ENCODE measurements around the gene SNX3.
"Not testable (repeated sequence)": the region's sequence is repeated elsewhere in the genome, so short reads cannot be mapped to it uniquely, and the experiment has no call there.

SNX3 gene

GRCh38 chr6:108260126-108260808 lies 573 bp downstream of the SNX3 start:
- DNase-seq, result peak in 1 of 2 experiments; percentile 1

GRCh38 chr6:108254433-108255410 lies 6.1 kb downstream of the SNX3 start:
- DNase-seq, result no peak

- DNase-seq, result no peak
Observed at GRCh38 chr6:108253241-108253640, 7.6 kb downstream of the SNX3 start.

- no peak for DNase-seq
Observed at GRCh38 chr6:108252055-108252454, 8.8 kb downstream of the SNX3 start.

- DNase-seq, result no peak
Observed at GRCh38 chr6:108251252-108251651, 9.6 kb downstream of the SNX3 start.

GRCh38 chr6:108250240-108250866 lies 10.5 kb downstream of the SNX3 start:
- DNase-seq, result no peak

- DNase-seq, result no peak
Observed at GRCh38 chr6:108247965-108248536, 12.8 kb downstream of the SNX3 start.

GRCh38 chr6:108245095-108245494 lies 15.7 kb downstream of the SNX3 start:
- not testable (repeated sequence) for DNase-seq

- DNase-seq, result no peak
Observed at GRCh38 chr6:108243836-108244235, 17.0 kb downstream of the SNX3 start.

- no peak for DNase-seq
Observed at GRCh38 chr6:108242721-108243120, 18.1 kb downstream of the SNX3 start.

- DNase-seq, result no peak
Observed at GRCh38 chr6:108242259-108242658, 18.6 kb downstream of the SNX3 start.

GRCh38 chr6:108238322-108238721 lies 22.5 kb downstream of the SNX3 start:
- DNase-seq, result no peak

GRCh38 chr6:108236791-108237190 lies 24.0 kb downstream of the SNX3 start:
- DNase-seq, result no peak

- DNase-seq, result no peak
Observed at GRCh38 chr6:108235127-108235526, 25.7 kb downstream of the SNX3 start.

- DNase-seq, result no peak
Observed at GRCh38 chr6:108228416-108228815, 32.4 kb downstream of the SNX3 start.

GRCh38 chr6:108227290-108227689 lies 33.5 kb downstream of the SNX3 start:
- DNase-seq, result no peak

- DNase-seq, result no peak
Observed at GRCh38 chr6:108222504-108222903, 38.3 kb downstream of the SNX3 start.

GRCh38 chr6:108222064-108222463 lies 38.8 kb downstream of the SNX3 start:
- no peak for DNase-seq

- no peak for DNase-seq
Observed at GRCh38 chr6:108211671-108212070, 49.2 kb downstream of the SNX3 start.

- DNase-seq, result no peak
Observed at GRCh38 chr6:108210556-108210955, 50.3 kb downstream of the SNX3 start.

- no peak for DNase-seq
Observed at GRCh38 chr6:108209738-108210137, 51.1 kb downstream of the SNX3 start.

- DNase-seq, result no peak
Observed at GRCh38 chr6:108207013-108207412, 53.8 kb downstream of the SNX3 start.

All from stimulated activated CD4-positive, alpha-beta T cell treated with anti-CD3 and anti-CD28 coated beads, Interleukin-4, amount 100 ng/mL, for 4 hours (primary cell).